ENCODE results near the gene GLB1L2.

The GLB1L2 gene

GRCh38 chr11:134388590-134388989, 56.8 kb downstream of the GLB1L2 start:
- Histone ChIP-seq H3K9me2 (replicated peaks; ENCODE audit: low read depth, low read length) (no peaks in the 10 kb centered on the region), H3K9me3 (ENCODE audit: insufficient read depth, low read depth, low read length) (peaks cover 6% of the 10 kb centered on the region; the same call in 1 of the 2 replicates), H3K27me3 (ENCODE audit: insufficient read depth, low read length, poor library complexity, severe bottlenecking) (no peaks in the 10 kb centered on the region), H2AFZ (ENCODE audit: low read length) (no peak overlapping the region), H3K4me3 (ENCODE audit: low read length, poor library complexity, severe bottlenecking) (no peak overlapping the region), H3K79me2 (ENCODE audit: insufficient read depth, low read length) (no peaks in the 10 kb centered on the region), H3K4me1 (ENCODE audit: insufficient read depth, low read length, poor library complexity, severe bottlenecking) (peaks cover 19% of the 10 kb centered on the region), H3K9ac (ENCODE audit: low read depth, low read length, poor library complexity, severe bottlenecking) (no peak overlapping the region), H4K20me1 (ENCODE audit: insufficient read depth, low read length, poor library complexity, severe bottlenecking) (no peaks in the 10 kb centered on the region), H3F3A (ENCODE audit: low read depth) (no peaks in the 10 kb centered on the region), H3K4me2 (ENCODE audit: low read depth, low read length, poor library complexity, severe bottlenecking) (no peak overlapping the region), H3K36me3 (ENCODE audit: insufficient read depth, low read length) (no peaks in the 10 kb centered on the region)
- TF ChIP-seq EZH2phosphoT487 (IDR thresholded peaks at IDR 0.05; ENCODE audit: borderline replicate concordance) (no peak), CTCF (conservative IDR thresholded peaks at IDR 0.05; ENCODE audit: low read length) (no peak)

DNA sequence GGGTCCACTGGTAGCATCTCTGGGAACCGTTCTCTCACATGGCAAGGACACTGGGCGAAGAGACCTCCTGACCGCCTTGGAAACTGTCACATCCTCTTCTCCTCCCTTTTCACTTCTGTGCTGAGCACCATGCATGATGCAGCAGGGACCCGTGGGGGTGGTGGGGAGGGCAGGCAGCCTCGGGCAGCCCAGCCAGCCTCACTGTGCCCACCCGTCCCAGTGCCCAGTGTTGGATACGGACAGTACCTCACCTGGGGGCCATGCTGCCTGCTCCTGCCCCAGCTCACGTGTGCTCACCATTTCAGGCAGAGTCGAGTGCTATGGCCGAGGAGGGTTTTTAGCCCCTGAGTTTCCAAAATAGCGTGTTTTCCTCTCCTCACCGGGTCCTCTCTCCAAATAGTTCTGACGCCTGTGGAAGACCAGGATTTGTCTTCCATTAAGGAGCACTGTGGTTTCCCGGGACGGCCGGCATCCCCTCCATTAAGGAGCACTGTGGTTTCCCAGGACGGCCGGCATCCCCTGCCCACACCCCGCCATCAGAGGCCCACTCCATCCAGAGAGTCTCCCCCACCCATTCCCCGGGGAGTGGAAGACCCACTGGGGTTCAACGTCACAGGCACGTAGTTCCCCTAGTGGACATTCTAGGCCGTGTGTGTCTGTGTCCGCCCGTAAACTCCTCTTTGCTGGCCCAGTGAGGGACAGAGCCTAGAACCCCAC, 57.8 kb downstream of the GLB1L2 start:
- Histone ChIP-seq H3K79me2 (ENCODE audit: insufficient read depth, low read length) (no peaks in the 10 kb centered on the region), H4K20me1 (ENCODE audit: insufficient read depth, low read length, poor library complexity, severe bottlenecking) (no peaks in the 10 kb centered on the region), H3K4me3 (ENCODE audit: low read length, poor library complexity, severe bottlenecking) (no peak overlapping the region), H2AFZ (ENCODE audit: low read length) (no peak overlapping the region), H3K36me3 (ENCODE audit: insufficient read depth, low read length) (no peaks in the 10 kb centered on the region), H3K4me2 (ENCODE audit: low read depth, low read length, poor library complexity, severe bottlenecking) (no peak overlapping the region), H3K27me3 (ENCODE audit: insufficient read depth, low read length, poor library complexity, severe bottlenecking) (no peaks in the 10 kb centered on the region), H3K9me2 (replicated peaks; ENCODE audit: low read depth, low read length) (no peaks in the 10 kb centered on the region), H3K4me1 (ENCODE audit: insufficient read depth, low read length, poor library complexity, severe bottlenecking) (peaks cover 19% of the 10 kb centered on the region), H3K9ac (ENCODE audit: low read depth, low read length, poor library complexity, severe bottlenecking) (no peak overlapping the region), H3F3A (ENCODE audit: low read depth) (no peaks in the 10 kb centered on the region), H3K9me3 (ENCODE audit: insufficient read depth, low read depth, low read length) (peaks cover 6% of the 10 kb centered on the region; the same call in 1 of the 2 replicates)
- TF ChIP-seq EZH2phosphoT487 (IDR thresholded peaks at IDR 0.05; ENCODE audit: borderline replicate concordance), result no peak
- TF ChIP-seq CTCF (conservative IDR thresholded peaks at IDR 0.05; ENCODE audit: low read length), result no peak; the same call in 1 of the 2 replicates

- H3K79me2 ChIP-seq (ENCODE audit: insufficient read depth, low read length), result no peaks in the 10 kb centered on the region
- H3K4me3 ChIP-seq (ENCODE audit: low read length, poor library complexity, severe bottlenecking), result no peak overlapping the region
- H3K27me3 ChIP-seq (ENCODE audit: insufficient read depth, low read length, poor library complexity, severe bottlenecking), result no peaks in the 10 kb centered on the region
- no peak for TF ChIP-seq EZH2phosphoT487 (IDR thresholded peaks at IDR 0.05; ENCODE audit: borderline replicate concordance)
- TF ChIP-seq CTCF (conservative IDR thresholded peaks at IDR 0.05; ENCODE audit: low read length), result no peak
- peaks cover 16% of the 10 kb centered on the region for H3K4me1 ChIP-seq (ENCODE audit: insufficient read depth, low read length, poor library complexity, severe bottlenecking)
- no peaks in the 10 kb centered on the region for H3K36me3 ChIP-seq (ENCODE audit: insufficient read depth, low read length)
- H3K4me2 ChIP-seq (ENCODE audit: low read depth, low read length, poor library complexity, severe bottlenecking), result no peak overlapping the region
- H3K9me3 ChIP-seq (ENCODE audit: insufficient read depth, low read depth, low read length), result peaks cover 9% of the 10 kb centered on the region; the same call in 1 of the 2 replicates
- H3K9ac ChIP-seq (ENCODE audit: low read depth, low read length, poor library complexity, severe bottlenecking), result no peak overlapping the region
- H2AFZ ChIP-seq (ENCODE audit: low read length), result no peak overlapping the region
- H3F3A ChIP-seq (ENCODE audit: low read depth), result no peaks in the 10 kb centered on the region
- no peaks in the 10 kb centered on the region for H4K20me1 ChIP-seq (ENCODE audit: insufficient read depth, low read length, poor library complexity, severe bottlenecking)
- H3K9me2 ChIP-seq (replicated peaks; ENCODE audit: low read depth, low read length), result no peaks in the 10 kb centered on the region
These were observed 59.1 kb downstream of the GLB1L2 start for GRCh38 chr11:134390706-134391569.
